RPMI8226 (cell line): Measurements from ENCODE around the gene ARHGAP4.
A peak's percentile ranks its signal among the peaks of the same experiment; 100 is the strongest.

ENCODE experiments used
- DNase-seq: peaks from one replicate; pipeline ENCODE4 v3.0.0-alpha.2; 2015

ARHGAP4 gene

DNA sequence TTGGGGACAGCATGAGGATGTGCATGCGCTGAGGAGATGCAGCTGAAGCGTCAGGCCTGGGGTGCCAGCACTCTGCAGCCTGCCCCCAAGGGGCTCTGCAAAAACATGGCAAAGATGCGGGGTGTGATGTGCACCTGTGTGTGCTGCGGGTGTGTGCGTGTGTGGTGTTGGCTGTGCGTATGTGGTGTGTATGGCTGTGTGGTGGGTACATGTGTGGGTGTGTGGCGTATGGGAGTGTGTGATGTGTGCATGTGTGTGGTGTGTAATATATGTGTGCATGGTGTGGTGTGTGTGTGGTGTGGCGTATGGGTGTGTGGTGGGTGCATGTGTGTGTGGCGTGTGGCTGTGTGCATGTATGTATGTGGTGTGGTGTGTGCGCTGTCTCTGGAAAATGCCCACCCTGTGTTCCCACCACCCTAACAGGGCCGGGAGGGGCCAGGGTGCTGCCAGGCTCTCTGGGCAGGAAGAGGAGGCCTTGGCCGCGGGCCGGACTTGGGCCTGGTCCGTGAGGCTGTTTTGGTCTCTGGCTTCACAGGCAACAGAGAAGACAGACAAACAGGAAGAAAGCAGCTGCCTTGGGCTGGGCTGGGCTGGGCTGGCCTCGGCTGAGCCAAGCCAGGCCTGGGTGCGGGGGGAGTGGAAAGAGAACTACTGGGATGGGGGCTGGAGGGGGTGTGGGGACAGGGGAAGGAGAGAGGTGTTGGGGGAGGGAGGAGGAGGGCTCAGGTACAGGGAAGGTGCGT is 22.7 kb downstream of the ARHGAP4 start:
- peak; percentile 33 for DNase-seq

DNA sequence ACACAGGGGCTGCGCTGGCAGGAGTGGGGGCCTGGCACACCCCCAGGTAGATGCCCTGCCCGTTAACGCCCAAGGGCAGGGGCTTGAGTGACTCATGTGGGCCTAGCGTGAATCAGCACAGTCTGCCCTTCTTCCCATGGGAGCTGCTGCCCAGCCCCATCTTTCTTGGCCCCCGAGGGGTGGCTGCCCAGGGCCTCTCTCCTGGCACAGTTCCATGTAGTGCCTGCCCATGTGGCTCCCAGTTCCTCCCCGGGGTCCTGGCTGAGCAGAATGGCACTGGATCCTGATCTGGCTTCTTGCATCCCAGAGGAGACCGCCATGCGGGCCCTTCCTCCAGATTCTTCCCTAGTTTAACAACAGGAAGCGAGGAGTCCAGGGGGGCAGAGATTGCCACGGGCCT is 23.7 kb downstream of the ARHGAP4 start:
- no peak for DNase-seq

DNA sequence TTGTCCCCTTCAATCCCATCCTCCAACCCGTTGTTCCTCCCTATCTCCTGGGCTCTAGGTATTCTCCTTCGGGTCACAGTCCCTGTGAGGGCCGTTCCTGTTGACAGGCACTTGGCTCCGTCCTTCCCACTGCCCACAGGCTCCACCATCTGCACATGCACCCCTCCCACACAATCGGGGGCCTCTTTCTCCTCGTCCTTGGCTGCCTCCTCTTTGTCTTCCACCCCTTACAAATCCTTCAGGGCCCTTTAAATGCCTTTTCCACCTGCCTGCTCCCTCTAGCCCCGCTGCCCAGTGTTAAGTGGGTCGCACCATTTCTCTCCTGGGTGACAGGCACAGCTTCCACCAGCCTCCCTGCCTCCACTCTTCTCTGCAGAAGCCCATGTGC is 24.3 kb downstream of the ARHGAP4 start:
- DNase-seq: no peak

DNA sequence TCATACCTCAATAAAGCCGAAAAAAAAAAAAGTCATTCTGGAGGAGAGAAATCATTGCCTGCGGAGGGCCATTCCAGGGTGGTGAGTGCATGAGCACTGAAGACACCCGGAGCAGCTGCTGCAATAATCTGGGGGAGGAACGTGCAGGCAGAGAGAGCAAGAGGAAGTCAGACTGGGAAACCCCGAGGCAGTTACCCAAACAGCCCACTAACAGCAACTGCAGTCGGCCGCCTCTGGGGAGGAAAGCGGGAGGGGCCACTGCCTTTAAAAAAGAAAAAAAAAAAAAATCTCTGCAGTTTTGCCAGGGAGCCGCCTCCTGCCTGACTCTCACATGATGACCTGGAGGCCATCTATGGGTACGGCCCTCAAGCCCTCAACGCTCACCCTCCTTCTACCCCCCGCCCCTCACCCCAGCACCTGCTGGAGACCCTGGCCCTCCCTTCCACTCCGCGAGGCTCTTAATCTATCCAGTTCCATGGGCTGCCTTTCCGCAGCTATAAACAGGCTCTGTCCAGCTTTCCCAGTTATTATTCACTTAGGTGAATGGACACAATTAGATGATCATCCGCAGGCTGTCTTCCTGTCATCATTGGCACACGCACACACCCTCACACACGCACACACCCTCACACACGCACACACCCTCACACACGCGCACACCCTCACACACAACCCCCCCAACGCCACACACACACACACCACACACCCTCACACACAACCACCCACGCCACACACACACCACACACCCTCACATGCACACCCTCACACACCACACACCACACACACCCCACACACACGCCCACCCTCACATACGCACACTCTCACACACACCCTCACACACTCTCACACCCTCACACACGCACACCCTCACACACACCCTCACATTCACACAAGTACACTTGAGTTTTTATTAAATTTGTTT is 25.0 kb downstream of the ARHGAP4 start:
- peak; percentile 84 for DNase-seq

DNA sequence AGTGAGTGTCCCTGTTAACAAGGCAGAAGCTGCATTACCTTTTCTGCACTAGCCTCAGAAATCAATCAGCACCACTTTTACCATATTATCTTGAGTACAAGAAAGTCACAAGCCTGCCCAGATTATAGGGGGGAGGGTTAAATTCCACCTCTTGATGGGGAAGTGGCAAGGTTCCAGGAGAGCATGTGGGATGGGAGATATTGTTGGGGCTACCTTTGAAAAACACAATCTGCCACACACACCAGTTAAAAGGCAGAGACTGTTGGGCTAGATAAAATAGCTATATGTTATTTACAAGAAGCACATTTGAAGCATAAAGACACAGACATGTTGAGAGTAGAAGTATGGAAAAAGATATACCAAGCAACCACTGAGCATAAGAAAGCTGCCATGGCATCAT is 28.2 kb downstream of the ARHGAP4 start:
- no peak for DNase-seq

DNA sequence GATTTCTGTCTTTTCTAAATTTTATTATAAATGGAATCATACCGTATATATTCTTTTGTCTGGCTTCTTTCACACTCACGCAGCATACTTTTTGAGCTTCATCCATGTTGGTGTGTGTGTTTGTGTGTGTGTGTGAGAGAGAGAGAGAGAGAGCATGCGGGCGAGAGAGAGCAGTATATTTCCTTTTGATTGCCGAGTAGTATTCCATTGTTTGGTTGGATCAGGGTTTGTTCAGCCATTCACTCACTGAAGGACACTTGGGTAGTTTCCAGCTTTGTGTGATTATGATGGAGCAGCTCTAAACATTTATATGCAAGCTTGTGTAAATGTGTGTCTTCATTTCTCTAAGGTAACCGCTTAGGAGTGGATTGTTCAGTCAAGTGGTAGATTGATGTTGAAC is 36.9 kb downstream of the ARHGAP4 start:
- no peak for DNase-seq

DNA sequence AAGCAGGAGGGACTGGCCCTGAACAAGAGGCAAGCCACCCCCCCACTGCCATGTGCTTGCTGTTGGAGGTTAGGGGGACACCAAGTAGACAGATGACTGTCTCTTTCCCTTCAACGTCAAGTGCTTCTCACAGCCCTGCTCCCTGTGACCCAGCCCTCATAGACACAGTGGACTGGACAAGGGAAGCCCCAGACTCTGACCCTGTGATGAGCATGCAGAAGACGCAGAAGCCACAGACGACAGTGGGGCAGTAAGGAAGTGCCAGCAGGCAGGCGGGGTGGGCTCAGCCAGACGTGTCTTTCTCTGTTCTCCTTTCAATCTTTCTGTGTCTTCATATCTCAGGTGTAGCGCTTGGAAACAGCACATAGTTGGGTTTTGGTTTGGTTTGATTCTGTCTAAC is 37.7 kb downstream of the ARHGAP4 start:
- no peak for DNase-seq

DNA sequence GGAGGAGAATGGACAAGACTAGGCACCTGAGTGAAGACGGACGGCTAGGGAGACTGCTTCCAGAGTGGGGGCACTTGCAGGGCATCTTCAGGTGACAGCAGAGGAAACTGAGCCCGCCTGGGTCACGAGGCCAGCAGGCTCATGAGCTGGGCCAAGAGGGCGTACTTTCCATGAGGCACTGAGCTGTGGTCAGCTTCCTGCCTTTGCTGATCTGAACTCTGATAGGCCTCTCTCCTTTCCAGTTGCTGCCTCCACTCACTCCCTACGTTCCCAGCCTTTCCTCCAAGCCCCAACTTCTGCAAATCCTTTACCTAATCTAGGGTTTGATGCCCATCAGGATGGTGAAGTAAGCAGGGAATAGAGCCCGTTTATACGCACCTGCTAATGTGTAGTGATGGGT is 38.7 kb downstream of the ARHGAP4 start:
- DNase-seq: no peak

DNA sequence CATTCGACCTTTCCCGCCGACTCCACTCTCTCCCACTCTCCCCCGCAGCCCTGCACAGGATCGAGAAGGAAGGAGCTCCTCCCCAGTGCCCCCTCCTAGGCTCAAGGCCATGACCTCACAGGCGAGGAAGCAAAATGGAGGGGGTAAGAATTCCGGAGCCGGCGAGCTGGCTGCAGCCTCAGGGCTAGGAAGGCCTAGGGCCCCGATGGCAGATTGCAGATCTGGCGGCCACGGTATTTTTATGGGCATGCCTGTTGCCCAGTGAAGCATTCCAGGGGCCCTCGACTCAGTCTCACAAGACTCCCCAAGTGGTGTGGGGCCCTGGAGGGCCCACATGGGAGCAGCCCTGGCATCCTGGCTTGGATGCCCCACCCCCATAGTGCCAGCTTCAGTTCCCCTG is 39.1 kb downstream of the ARHGAP4 start:
- DNase-seq: no peak

DNA sequence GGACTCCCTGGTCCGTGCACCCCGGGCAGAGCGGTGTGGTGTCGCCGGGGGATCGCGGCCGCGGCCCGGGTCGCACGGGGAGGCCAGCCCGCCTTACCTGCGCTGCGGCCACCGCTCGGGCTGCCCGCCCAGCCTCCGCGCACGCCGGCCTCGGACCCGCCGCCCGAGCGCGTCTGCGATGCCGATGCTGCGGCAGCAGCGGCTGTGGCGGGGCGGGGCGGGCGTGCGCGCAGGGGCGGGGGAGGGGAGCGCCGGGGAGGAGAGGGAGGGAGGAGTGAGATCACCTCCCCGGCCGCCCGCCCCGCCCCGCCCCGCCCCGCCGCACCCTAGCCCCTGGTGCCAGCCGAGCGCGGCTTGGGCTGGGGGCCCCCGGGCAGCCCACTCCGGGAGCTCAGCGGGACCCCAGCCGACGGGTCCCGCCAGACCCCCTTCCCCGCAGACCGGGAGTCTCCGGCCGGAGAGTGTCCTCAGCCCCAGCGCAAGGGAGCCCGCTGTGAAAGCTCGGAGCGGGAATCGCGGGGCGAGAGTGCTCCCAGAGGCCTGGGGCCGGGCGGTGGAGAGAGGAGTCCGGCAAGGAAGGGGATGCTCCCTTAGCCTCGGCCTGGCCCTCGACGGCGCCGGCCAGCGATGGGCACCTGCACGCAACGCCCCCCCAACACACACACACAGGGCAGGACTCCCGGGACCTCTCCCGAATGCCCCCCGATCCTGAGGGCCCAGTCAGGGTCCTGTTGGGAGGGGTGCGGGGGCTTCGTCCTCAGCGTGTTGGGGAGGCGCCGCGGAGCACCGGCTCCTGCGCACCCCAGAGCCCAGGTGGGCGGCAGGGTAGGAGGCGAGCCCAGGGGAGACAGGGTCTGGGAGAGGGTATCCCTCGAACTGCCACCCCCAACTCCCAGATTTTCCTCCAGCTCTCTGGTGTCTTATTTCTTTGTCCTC is 39.8 kb downstream of the ARHGAP4 start, which contains the start of gene L1CAM:
Gene L1CAM, minus strand, starts transcription at position 206 of the 936 bp plus-strand sequence. CDS start 10,337 bp downstream, outside the sequence.
- DNase-seq: peak; percentile 33

DNA sequence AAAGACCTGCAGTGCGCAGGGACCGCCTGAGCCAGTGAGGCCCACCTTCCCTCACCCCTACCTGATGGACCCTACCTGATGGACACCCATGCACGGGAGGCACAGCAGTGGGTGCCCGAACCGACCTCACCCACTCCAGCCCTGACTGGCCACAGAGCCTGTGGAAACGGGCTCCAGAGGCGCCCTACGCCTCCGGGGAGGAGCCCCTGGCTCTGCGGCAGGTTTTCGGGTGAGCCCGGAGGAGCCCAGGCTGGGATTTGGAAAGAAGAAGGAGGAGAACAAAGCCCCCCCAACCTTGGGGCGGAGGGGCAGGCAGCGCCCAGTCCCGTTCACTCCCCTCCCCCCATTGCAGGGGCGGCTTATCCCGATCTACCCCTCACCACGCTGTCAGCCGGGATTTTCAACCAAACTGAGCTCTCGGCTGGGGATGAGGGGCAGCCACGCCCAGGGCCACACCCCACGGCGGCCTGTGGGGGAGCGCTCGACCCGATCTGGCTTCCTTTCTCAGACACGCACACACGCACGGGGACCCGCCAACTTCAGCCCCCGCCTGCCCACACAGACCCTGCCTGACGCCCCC is 40.8 kb downstream of the ARHGAP4 start:
- no peak for DNase-seq

DNA sequence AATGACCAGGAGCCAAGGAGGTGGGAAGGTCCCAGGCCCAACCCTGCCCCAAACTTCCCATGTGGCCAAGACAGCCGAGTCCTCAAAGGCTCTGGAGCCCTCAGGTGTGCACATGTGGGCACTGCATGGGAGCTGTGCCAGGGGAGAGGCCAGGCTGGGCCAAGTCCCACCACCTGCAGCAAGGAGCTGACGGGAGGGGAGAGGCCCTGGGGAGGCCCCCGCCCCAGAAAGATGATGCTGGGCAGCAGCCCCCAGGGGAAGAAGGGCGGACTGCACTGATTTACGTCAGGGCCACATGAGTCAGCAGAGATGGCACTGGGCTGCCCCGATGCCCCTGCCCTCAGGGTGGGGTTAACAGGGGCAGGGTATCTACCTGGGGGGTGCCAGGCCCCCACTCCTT is 41.5 kb downstream of the ARHGAP4 start:
- DNase-seq: peak; percentile 66

DNA sequence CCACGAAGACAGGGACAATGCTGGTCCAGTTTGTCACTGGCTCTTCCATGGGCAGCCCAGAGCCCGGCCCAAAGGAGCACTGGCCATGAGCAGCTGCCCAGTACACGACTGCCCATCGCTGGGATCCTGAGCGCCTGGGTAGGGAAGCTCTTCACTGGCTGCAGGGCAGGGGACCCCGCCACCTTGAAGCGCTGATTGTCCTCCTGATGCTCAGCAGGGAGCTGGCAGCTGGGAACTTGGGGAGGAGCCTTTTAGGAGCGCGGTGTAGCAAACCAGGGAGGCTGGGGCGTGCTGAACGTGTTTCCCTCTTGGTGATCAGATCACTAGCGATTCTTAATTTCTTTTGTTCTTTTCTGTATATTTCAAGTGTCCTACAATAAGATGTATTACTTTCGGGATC is 41.9 kb downstream of the ARHGAP4 start:
- DNase-seq: no peak

DNA sequence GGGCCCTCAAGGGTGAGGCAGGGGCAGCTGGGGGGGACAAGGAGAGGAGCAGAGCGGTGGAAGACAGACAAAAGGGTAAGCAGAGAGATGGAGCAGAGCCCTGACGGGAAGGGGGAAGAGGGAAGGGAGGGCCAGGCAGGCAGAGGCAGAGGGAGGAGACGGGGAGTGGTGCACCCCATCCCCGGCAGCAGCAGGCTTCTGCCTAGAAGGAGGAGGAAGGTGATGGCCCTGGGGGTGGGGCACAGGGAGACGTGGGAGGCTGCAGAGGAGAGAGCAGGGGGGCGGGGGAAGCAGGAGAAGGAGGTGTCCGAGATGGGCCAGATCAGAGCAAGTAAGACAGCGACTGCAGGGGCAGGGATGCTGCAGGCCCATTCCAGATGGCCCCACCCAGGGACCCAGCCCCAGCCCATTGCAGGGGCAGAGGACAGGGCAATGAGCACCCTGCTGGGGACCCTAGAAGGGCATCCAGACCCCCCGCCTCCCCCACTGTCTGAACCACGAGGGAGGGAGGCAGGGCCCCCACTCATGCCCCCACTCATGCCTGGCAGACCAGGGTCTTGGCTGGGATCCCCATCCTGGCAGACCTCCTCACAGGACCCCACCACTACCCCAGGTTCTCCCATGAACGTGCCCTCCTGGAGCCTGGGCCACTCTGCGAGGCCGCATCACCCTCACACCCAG is 42.8 kb downstream of the ARHGAP4 start:
- no peak for DNase-seq

DNA sequence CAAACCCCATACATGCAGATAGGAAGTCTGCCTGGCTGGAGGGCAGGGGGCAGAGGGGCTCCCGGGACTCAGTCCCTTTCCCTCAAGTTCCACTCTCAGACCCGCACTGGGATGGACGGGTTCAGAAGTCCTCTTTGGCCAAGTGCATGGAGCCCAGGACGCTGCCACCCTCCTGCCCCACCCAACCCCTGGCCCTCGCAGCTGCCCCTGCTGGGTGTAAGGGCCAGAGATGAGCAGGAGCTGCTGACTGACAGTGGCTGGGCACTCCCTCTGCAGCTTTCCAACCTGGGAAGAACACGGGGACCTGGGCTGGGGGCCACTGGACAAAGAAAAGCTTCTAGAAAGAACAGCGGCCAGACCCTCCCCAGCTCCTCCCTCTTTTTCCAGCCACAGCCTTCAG is 43.5 kb downstream of the ARHGAP4 start:
- no peak for DNase-seq

DNA sequence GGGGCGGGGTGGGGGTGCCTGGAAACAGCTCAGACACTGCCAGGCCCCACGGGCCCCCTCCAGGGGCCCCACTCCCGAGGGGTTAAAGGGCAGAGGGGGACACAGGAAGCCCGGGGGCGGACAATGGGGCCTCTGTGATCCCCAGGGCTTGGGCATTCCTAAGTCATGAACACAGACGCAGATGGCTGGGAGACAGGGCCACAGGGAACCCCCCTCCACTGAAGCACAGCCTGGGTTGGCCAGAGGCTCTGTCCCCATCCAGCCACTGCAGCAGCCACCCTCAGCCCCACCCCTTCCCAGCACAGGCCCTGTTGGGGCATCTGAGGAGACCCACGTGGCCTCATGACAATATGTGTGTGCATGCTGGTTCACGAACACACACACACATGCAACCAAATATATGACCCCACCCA is 44.0 kb downstream of the ARHGAP4 start:
- no peak for DNase-seq

DNA sequence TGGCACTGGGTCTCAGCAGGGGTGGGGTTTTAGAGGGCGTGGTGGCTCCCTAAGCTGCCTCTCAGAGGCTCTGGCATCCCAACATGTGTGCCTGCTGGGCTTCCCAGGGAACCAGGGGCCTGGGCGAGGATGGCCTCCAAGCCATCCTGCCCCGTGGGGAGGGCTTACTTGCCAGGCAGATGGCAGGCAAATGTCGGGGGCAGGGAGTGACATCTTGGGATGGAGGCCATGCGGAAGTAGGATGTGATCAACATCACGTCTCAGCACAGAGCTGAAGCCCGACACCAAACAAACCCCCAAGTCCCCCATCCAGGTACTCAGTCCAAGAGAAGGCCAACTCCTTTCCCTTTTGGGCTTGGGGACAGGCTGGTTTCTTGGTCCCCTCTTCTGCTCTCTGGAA is 44.8 kb downstream of the ARHGAP4 start:
- DNase-seq: no peak

DNA sequence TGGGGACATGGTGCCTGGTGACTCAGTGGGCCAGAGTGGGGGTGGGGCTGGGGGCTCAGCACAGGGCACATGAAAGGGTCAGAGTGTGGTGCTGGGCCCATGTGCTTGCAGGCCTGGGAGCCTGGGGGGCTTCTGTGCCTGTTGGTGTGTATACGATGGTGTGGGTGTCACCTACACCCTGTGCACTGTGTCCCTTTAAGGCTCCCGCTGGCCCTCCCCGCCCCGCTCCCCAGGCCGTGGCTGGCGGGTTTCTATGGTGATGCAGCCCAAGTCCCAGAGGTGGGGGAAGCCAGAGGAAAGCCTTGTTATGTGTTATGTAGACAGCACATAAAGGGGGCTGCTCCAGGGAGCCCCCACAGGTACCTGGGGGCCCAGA is 45.6 kb downstream of the ARHGAP4 start:
- no peak for DNase-seq

DNA sequence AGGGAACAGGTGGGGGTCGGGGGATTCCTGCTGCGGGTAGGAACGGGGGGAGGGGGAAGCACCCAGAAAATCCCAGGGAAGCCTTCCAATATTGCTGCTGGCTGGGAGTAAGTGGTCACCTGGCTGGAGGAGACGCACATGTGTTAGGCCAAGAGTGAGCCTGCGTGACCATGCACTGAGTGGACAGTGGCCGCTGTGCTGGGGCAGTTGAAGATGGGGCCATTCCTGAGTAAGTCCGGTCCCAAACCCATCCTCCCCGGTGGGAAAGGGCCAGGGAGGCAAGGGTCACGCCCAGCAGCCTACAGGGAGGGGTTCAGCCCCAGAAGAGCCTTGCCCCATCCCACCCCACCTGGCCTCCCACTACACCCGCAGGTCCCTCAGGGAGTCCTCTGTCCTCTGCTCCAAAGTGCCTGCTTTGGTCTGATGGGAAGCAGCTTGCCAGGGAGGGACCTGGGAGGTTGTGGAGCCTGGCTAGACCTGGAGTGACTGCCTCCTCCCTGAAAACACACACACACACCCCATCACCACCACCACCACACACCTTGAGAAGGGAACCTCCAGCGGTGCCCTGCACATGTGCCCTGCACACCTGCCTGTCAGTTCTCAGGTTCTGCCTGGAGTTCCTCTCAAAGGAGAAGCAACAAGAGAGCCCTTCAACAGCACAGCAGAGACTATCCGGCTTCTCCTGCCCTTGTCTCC is 46.2 kb downstream of the ARHGAP4 start:
- no peak for DNase-seq

DNA sequence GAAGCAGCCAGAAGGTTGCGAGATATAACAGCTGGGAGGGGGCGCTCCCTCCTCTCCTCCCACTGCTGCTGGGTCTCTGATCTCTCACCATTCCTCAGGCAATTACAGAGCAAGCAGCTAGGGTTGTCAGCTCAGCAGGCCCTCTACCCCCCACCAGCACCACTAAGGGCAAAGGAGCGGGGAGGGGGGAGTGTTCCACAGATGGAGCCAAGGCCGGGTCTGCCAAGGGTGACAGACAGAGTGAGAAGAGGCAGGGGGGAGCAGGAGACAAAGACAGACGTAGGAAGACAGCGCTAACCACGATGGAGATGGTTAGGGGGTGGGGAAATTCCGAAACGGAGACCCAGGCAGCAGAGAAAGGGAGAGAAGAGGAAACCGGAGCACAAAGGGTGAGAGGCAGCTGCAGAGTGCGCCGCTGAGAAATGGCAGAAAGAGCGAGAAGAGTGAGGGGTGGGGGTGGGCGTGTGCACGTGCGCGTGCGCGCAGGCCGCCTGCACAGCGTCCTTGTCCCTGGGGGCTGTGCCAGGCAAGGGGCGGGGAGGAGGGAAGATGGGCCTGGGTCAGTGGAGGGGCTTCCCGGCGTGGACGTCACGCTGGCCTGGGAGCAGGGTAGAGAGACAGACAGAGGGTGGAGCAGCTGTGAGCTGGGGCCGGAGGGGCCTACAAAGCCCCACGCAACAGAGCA is 47.0 kb downstream of the ARHGAP4 start:
- DNase-seq: no peak

DNA sequence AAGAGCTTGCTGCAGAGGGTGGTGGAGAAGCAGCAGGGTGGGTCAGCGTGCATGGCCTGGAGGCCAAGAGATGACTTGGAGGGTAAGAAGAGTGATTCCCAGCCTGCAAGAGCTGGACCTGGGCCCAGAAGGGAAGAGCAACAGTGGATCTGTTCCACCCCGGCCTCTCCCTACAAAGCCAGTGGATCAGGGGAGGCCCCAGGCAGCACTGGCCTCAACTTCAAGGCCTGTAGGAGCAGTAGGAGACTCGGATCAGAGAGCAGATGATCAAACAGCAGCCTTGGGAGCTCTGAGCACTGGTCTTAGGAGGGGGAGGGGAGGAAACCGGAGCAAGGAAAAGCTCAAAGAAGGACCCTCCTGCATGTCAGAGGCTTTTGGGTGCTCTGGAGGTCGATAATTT is 47.7 kb downstream of the ARHGAP4 start:
- DNase-seq: no peak
